Neural progenitor cell (in vitro differentiated cells): ENCODE data around the gene RALBP1. TPM values are rescaled to one million over a fixed set of nuclear protein-coding genes. Genes with fewer than 3 reads are reported as not detected.

ENCODE experiments used
- small RNA-seq: library from RNA; depleted of rRNA; stranded (forward); fragments of <200 nt; gene quantifications from one replicate; pipeline ENCODE3, GENCODE V24; 2015
- total RNA-seq: library from RNA; depleted of rRNA; stranded (reverse); fragments of >200 nt; gene quantifications from 2 replicates; pipeline ENCODE4 v1.2.3, GENCODE V29; 2015; ENCODE audit warnings: low replicate concordance

RALBP1 gene
- total RNA-seq, 1 donor from 2014 or later, result 61.5 TPM

Small RNA genes within 50 kb of the gene (small RNA-seq; reads per million reads assigned to genes)
- not detected for gene RNU2-27P

Other genes with a start within 250 kb of the RALBP1 start
- 50.5 and 87.9 TPM in 2 replicates for gene TWSG1, start 140.7 kb upstream of the RALBP1 start, total RNA-seq
- 87.7 and 102 TPM in 2 replicates for gene PPP4R1, start 139.0 kb downstream of the RALBP1 start, total RNA-seq
- 4.6 and 5.0 TPM in 2 replicates for gene RAB31, start 232.8 kb downstream of the RALBP1 start, total RNA-seq